Diencephalon (tissue), 1 donor: ENCODE measurements around the gene ZNF674. TPM values are rescaled to one million over a fixed set of nuclear protein-coding genes. Genes with fewer than 3 reads are reported as not detected.

Experiments
- small RNA-seq: library from RNA; depleted of rRNA; stranded (forward); fragments of <200 nt; gene quantifications from one replicate; pipeline ENCODE3, GENCODE V24; 2014
- total RNA-seq: library from RNA; depleted of rRNA; stranded (reverse); fragments of >200 nt; gene quantifications from one replicate; pipeline ENCODE4 v1.2.3, GENCODE V29; 2014

Gene ZNF674
- total RNA-seq = 13.4 TPM

GRCh38 chrX:46545111-46546005 is at the start of gene ZNF674:
TSS of gene ZNF674 (minus strand) at chrX:46545421. CDS start at chrX:46542087, 3,334 bp downstream.

DNA sequence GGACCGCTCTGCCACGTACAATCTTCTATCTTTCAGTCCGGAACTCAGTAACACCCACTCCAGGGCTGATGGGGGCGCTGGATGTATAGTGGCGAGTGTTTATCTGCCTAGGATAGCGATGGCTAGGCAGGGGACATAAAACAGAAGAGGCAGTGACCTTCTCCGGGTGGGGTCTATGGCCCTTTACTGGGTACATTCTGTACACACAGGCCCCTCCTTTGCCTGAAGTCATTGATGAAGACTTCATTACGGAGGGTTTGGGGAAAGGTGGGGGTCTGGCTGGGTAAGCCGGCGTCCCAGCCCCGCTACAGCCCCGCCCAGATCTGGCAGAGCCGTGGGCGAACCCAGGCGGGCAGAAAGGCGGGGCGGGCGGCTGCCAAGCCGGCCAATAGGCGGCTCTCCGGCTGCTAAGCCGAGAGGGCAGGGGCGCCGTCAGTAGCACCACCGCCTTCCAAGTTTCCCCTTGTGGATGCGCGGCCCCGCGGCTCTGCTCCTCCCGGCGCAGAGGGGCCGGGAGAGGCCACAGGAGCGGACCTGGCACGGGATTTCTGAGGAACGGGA is 28.2 kb upstream of the ZNF674 start, which contains the start of gene CHST7:
TSS of gene CHST7 (plus strand) at position 435 of the 561 bp plus-strand sequence. CDS start 167 bp downstream, outside the sequence.

Small RNAs within 50 kb of the gene (small RNA-seq; reads per million reads assigned to genes)
- gene RF00017 (not detected), gene RNU6-50P (not detected)

Other genes with a start within 250 kb of the ZNF674 start
- 15.2 TPM for gene CHST7, start 28.3 kb upstream of the ZNF674 start, total RNA-seq
- 81.0 TPM for gene SLC9A7, start 213.7 kb upstream of the ZNF674 start, total RNA-seq